GM20000 (cell line): ENCODE data around the gene LSM14A.
A peak's percentile ranks its signal among the peaks of the same experiment; 100 is the strongest.

Experiments used
- DNase-seq: peaks from one replicate; pipeline ENCODE4 v3.0.0; 2012; ENCODE audit warnings: low spot score
- CTCF ChIP-seq: IDR thresholded peaks from 2 replicates; pipeline ENCODE4 v1.5.1; 2012; ENCODE audit warnings: mild to moderate bottlenecking, control low read depth; ENCODE audit errors: extremely low read depth, missing control alignments

The LSM14A gene

DNA sequence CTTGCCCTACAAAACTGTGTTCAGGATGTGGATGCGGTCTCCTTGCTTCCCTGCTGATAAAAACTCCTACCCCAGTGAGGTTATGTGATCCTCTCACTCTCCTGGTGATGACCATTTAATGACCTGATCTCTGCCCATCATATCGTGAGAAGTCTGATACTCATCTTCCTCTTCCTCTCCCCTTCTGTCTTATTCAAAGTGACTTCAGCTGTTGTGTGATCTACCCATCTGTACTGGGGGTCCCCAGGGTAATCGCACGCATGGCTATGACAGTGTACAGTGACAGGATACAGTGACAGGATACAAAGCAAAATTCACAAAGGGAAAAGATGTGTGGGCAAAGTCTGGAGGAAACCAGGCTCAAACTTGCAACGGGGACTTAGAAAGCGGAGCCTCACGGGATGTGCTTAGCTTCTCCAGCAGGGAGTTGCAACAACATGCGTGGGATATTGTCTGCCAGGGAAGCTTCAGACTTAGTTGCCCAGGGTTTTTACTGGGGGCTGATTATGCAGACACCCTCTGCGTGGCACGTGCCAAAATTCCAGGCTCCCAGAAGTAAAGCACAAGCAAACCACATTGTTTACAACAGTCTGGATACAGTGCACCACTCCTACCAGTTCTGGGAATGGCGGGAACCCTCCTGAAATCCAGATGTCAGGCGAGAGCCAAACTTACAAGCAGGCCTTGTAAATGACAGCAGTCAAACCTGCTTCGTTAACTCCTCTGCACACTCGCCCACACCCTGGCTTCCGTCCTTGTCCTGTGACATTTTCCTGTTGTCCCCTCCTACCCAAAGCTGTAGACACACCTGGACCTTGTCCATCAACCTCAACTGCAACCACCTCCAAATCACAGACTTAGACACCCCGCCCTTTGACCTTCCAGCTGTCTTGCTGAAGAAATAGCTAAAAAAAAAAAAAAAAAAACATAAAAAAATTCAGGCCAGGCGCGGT is 64.0 kb downstream of the LSM14A start:
- TF ChIP-seq CTCF = no peak
- DNase-seq = no peak

- no peak for TF ChIP-seq CTCF
- no peak for DNase-seq
Measured at GRCh38 chr19:34237283-34237682, 65.0 kb downstream of the LSM14A start.

GRCh38 chr19:34237939-34238338 is 65.6 kb downstream of the LSM14A start:
- no peak for DNase-seq
- TF ChIP-seq CTCF = no peak

- DNase-seq = no peak
- no peak for TF ChIP-seq CTCF
Measured at GRCh38 chr19:34241513-34242337, 69.4 kb downstream of the LSM14A start.

DNA sequence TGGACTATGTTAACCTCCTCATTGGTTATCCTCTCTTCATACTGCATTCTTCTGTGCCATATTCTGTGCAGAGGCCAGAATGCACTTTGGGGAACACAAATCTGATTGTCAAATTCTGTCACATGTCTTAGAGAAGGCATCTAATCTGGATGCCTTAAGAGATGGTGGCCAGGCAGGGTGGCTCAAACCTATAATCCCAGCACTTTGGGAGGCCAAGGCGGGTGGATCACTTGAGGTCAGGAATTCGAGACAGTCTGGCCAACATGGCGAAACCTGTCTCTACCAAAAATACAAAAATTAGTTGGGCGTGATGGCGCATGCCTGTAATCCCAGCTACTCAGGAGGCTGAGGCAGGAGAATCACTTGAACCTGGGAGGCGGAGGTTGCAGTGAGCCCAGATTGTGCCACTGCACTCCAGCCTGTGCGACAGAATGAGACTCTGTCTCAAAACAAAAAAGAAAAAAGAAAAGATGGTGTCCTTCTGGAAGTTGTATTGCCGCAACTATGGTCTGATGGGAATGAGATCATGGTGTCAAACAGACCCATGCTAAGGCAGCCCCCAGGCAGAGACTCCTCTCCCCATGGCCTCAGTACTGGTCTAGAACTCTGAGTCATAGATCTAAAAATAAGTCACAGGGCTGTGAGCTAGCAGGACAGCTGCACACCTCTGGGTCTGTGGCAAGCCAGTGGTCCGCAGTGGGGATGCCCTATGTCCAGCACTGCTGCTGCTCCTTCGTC is 71.0 kb downstream of the LSM14A start:
- DNase-seq = peak; percentile 52

DNA sequence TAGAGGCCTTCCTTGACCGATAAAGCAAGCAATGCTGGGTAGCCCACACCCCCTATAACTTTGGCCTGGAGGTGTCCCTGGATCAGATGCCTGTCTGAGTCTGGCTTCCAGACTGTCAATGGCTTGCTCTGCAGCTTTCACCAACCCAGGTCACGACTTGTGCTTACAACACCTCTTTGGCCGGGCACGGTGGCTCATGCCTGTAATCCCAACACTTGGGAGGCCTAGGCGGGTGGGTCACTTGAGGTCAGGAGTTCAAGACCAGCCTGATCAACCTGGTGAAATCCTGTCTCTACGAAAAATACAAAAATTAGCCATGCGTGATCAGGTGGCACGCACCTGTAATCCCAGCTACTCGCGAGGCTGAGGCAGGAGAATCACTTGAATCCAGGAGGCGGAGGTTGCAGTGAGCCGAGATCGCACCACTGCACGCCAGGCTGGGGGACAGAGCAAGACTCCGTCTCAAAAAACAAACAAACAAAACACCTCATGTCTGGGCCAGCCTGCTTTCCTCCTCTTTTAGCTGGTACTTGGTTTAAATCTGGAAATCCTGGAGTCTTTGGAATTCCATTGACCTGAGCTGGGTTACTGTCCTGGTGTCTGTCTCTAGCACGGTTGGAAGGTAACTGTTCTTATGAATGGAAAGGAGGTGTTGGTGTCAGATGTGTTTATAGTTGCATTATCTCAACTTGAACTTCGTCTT is 71.7 kb downstream of the LSM14A start:
- TF ChIP-seq CTCF = no peak
- no peak for DNase-seq

DNA sequence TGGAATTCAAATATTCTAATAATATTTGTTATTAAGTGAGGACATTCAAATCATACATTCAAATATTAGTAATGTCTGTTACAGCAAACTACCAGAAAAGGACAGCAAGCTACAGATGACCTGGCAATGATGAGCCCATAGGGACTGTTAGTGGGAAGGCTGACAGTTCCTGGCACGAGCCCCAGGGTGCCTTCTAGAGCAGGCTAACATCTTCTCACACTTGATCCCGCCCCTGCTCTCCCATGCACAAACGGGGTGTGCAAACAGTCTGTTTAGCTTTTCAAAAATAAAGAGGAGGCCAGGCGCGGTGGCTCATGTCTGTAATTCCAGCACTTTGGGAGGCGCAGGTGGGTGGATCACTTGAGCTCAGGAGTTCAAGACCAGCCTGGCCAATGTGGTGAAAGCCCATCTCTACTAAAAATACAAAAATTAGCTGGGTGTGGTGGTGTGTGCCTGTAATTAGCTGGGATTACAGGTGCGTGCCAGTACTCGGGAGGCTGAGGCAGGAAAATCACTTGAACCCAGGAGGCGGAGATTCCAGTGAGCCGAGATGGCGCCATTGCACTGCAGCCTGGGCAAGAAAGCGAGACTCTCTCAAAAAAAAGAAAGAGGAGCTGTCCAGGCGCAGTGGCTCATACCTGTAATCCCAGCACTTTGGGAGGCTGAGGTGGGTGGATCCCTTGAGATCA is 72.5 kb downstream of the LSM14A start:
- no peak for TF ChIP-seq CTCF
- DNase-seq = no peak
